VCaP (cell line): ENCODE results near the gene SERPINA3.
"Not testable (repeated sequence)": the region's sequence is repeated elsewhere in the genome, so short reads cannot be mapped to it uniquely, and the experiment has no call there.

Experiments
- H3K27ac ChIP-seq: fragments of 450-650 bp; 2 replicates; pipeline ENCODE4 v1.5.1; 2017
- CTCF ChIP-seq: fragments of 450-650 bp; conservative IDR thresholded peaks from 2 replicates; pipeline ENCODE4 v1.5.1; 2017; ENCODE audit warnings: mild to moderate bottlenecking, moderate library complexity

The SERPINA3 gene

GRCh38 chr14:94601884-94602391 is 10.3 kb upstream of the SERPINA3 start:
- no peak for TF ChIP-seq CTCF
- no peak overlapping the region for H3K27ac ChIP-seq

DNA sequence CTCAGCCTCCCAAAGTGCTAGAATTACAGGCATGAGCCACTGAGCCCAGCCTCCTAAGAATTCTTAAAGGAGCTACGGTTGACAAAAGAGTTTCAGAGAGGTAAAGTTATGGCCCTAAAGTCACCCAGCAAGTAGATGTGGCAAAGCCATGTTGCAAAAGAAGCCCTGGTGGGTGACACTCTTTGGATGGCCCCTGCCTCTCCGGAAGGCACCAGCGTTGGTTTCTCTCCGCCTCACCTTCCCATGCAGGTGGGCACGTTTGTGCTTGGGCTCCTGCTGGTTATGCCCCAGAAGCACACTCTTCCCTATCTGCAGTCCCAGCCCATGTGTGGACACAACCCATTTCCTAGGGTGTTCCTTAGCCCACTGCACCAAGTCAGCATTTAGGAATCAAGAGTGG is 9.5 kb upstream of the SERPINA3 start:
- H3K27ac ChIP-seq = no peak overlapping the region

GRCh38 chr14:94605361-94605760 is 6.8 kb upstream of the SERPINA3 start:
- no peak for TF ChIP-seq CTCF
- no peak overlapping the region for H3K27ac ChIP-seq

More for the DNA sequence above, 9.5 kb upstream of the SERPINA3 start:
- no peak for TF ChIP-seq CTCF

DNA sequence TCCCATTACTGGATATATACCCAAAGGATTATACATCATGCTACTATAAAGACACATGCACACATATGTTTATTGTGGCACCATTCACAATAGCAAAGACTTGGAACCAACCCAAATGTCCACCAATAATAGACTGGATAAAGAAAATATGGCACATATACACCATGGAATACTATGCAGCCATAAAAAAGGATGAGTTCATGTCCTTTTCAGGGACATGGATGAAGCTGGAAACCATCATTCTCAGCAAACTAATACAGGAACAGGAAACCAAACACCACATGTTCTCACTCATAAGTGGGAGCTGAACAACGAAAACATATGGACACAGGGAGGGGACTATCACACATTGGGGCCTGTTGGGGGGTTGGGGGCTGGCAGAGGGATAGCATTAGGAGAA is 3.2 kb upstream of the SERPINA3 start:
- not testable (repeated sequence) for H3K27ac ChIP-seq

DNA sequence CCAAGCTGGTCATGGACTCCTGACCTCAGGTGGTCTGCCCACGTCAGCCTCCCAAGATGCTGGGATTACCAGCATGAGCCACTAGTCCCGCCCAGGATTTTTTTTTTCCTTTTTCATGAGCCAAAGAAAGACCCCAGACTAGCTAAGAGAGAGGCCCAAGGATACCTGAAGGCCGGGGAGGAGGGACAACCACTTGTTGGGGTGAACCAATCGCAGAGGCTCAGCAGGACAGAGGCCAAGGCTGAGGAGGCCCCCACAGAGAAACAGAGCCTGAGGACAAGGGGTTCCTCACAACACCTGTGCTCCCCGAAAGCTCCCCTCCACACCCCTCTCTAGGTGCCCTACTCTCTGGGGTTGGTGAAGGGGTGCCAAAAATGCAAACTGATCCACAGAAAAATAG is 1.0 kb upstream of the SERPINA3 start:
- TF ChIP-seq CTCF = no peak
- no peak overlapping the region for H3K27ac ChIP-seq

GRCh38 chr14:94612580-94613554 is 676 bp downstream of the SERPINA3 start:
- H3K27ac ChIP-seq = no peak overlapping the region
- no peak for TF ChIP-seq CTCF

DNA sequence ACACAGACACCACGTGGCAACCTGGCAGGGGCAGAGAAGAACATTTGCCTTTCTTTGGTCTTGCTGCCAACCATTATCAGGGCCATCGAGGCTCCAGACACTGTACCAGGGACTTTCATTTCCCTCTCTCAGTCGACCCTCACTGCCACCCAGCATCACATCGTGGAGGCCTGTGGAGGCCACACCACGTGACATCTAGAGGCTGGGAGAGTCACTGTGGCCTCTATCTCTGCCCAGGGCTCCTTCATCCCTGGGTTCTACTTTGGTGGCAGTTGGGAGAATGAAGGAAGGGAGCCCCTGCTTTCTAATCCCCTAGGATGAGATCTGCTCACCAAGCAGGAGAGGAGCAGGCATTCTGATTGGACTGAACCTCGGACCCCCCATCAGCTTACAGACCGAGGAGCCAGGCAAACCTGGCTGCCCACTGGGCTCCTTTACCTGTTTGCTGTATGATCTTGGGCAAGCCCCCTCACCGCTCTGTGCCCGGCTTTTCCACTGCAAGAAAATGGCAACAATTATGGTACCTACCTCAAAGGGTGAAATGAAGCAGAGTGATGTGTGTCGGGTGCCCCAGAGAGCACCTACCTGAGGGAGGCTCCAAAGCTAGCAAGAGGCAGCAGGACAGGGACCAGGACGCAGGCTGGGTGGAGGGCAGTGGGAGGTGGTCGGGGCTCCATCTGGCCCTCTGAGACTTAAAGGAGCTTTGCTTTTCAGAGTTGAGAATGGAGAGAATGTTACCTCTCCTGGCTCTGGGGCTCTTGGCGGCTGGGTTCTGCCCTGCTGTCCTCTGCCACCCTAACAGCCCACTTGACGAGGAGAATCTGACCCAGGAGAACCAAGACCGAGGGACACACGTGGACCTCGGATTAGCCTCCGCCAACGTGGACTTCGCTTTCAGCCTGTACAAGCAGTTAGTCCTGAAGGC is 1.8 kb downstream of the SERPINA3 start:
- H3K27ac ChIP-seq = no peak overlapping the region
- TF ChIP-seq CTCF = no peak
